Stimulated activated CD4-positive, alpha-beta T cell treated with anti-CD3 and anti-CD28 coated beads, Interleukin-15, amount 100 ng/mL, for 24 hours (primary cell): ENCODE data around the gene SLTM.
"Not testable (repeated sequence)": the region's sequence is repeated elsewhere in the genome, so short reads cannot be mapped to it uniquely, and the experiment has no call there.

Experiments used
- DNase-seq: peaks from one replicate; pipeline ENCODE4 v3.0.0-alpha.2; 2020

The SLTM gene

GRCh38 chr15:58924327-58924726, 9.2 kb downstream of the SLTM start:
- DNase-seq: no peak

GRCh38 chr15:58923696-58924300, 9.7 kb downstream of the SLTM start:
- DNase-seq: no peak

GRCh38 chr15:58923284-58923683, 10.2 kb downstream of the SLTM start:
- DNase-seq: no peak

GRCh38 chr15:58921267-58921790, 12.2 kb downstream of the SLTM start:
- no peak for DNase-seq

- DNase-seq: not testable (repeated sequence)
Observed at GRCh38 chr15:58920447-58920846, 13.0 kb downstream of the SLTM start.

GRCh38 chr15:58919232-58919631, 14.2 kb downstream of the SLTM start:
- no peak for DNase-seq

- DNase-seq: no peak
Observed at GRCh38 chr15:58918239-58918638, 15.2 kb downstream of the SLTM start.

- DNase-seq: not testable (repeated sequence)
Observed at GRCh38 chr15:58917613-58918129, 15.8 kb downstream of the SLTM start.

GRCh38 chr15:58916962-58917361, 16.5 kb downstream of the SLTM start:
- DNase-seq: no peak

GRCh38 chr15:58910456-58910855, 23.0 kb downstream of the SLTM start:
- no peak for DNase-seq

GRCh38 chr15:58909616-58910015, 23.9 kb downstream of the SLTM start:
- DNase-seq: no peak

- DNase-seq: no peak
Observed at GRCh38 chr15:58908550-58909309, 24.7 kb downstream of the SLTM start.

GRCh38 chr15:58900631-58901030, 32.8 kb downstream of the SLTM start:
- DNase-seq: no peak

- DNase-seq: no peak
Observed at GRCh38 chr15:58898150-58898680, 35.3 kb downstream of the SLTM start.

- no peak for DNase-seq
Observed at GRCh38 chr15:58889363-58889762, 44.1 kb downstream of the SLTM start.

GRCh38 chr15:58886921-58887320, 46.6 kb downstream of the SLTM start:
- DNase-seq: no peak

GRCh38 chr15:58883926-58884325, 49.6 kb downstream of the SLTM start:
- DNase-seq: not testable (repeated sequence)

- no peak for DNase-seq
Observed at GRCh38 chr15:58882243-58882642, 51.2 kb downstream of the SLTM start.

- DNase-seq: no peak
Observed at GRCh38 chr15:58880320-58880719, 53.2 kb downstream of the SLTM start.

GRCh38 chr15:58877999-58878825, 55.3 kb downstream of the SLTM start:
- no peak for DNase-seq

- no peak for DNase-seq
Observed at GRCh38 chr15:58876306-58877106, 57.0 kb downstream of the SLTM start.

- no peak for DNase-seq
Observed at GRCh38 chr15:58875343-58875742, 58.1 kb downstream of the SLTM start.
